Endothelial cell of umbilical vein (primary cell): ENCODE data around the gene THEMIS2.

ENCODE experiments used
- POLR2A ChIP-seq: IDR thresholded peaks from 2 replicates; pipeline ENCODE4 v1.6.1; 2012; ENCODE audit warnings: low read depth, mild to moderate bottlenecking, control low read depth, low read length
- TF ChIP-seq, protein P1 (sequence below), 2 donors: IDR thresholded peaks; 1 replicate in 1 of 2; 2 replicates in 1 of 2; pipeline ENCODE4 v1.5.1; 2011; ENCODE audit warnings: low read length in 2 of 2, mild to moderate bottlenecking in 2 of 2, moderate library complexity in 2 of 2, control low read depth in 1 of 2, inconsistent platforms in 1 of 2, low read depth in 1 of 2; ENCODE audit not compliant: insufficient read depth in 1 of 2; ENCODE audit errors: extremely low read depth in 1 of 2

DNA sequence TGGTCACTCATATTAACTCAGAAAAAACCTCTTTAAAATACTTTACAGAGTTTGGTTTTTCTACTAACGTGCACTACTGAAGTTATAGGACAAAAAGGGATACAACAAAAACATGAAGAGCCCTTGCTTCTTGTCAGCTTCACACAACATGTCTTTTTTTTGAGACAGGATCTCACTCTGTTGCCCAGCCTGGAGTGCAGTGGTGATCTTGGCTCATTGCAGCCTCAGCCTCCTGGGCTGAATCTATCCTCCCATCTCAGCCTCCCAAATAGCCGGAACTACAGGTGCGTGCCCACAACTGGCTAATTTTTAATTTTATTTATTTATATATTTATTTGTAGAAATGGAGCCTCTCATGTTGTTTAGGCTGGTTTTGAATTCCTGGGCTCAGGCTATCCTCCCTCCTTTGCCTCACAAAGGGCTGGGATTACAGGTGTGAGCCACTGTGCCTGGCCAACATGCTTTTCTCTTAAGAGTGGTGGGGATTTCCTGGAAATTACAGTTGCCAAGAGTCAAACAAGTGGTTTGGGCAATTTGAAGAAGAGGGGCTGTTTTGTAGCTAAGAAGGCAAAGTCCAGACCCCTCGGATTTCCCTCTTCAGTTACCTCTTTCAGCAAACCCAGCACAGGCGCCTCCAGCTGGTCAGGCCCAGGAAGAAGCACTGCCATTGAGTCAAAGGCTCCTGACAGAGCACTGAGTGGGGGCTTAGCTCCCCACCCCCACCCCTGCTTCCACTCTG lies 56.0 kb downstream of the THEMIS2 start:
- TF ChIP-seq, protein P1, sequence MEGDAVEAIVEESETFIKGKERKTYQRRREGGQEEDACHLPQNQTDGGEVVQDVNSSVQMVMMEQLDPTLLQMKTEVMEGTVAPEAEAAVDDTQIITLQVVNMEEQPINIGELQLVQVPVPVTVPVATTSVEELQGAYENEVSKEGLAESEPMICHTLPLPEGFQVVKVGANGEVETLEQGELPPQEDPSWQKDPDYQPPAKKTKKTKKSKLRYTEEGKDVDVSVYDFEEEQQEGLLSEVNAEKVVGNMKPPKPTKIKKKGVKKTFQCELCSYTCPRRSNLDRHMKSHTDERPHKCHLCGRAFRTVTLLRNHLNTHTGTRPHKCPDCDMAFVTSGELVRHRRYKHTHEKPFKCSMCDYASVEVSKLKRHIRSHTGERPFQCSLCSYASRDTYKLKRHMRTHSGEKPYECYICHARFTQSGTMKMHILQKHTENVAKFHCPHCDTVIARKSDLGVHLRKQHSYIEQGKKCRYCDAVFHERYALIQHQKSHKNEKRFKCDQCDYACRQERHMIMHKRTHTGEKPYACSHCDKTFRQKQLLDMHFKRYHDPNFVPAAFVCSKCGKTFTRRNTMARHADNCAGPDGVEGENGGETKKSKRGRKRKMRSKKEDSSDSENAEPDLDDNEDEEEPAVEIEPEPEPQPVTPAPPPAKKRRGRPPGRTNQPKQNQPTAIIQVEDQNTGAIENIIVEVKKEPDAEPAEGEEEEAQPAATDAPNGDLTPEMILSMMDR (IDR thresholded peaks at IDR 0.05; ENCODE audit: extremely low read depth in 1 of 2, insufficient read depth in 1 of 2, low read depth in 1 of 2, low read length in 2 of 2): no peak
- no peak for TF ChIP-seq POLR2A
